Measurements from ENCODE around the gene AFAP1L1.
A peak's percentile ranks its signal among the peaks of the same experiment; 100 is the strongest.

AFAP1L1 gene

GRCh38 chr5:149271716-149272563 is at the start of gene AFAP1L1:
Gene AFAP1L1, plus strand, starts transcription at chr5:149271859. Its CDS starts 110 bp downstream, at chr5:149271969.
- peak; percentile 10 for DNase-seq (ENCODE audit: low read depth)

GRCh38 chr5:149223081-149223848 is 48.4 kb upstream of the AFAP1L1 start:
- no peak for DNase-seq (ENCODE audit: low read depth)

- no peak for DNase-seq (ENCODE audit: low read depth)
Measured at GRCh38 chr5:149224282-149224681, 47.4 kb upstream of the AFAP1L1 start.

GRCh38 chr5:149227168-149227826 is 44.4 kb upstream of the AFAP1L1 start:
- DNase-seq (ENCODE audit: low read depth): no peak

GRCh38 chr5:149228618-149229297 is 42.9 kb upstream of the AFAP1L1 start:
- no peak for DNase-seq (ENCODE audit: low read depth)

- DNase-seq (ENCODE audit: low read depth): no peak
Measured at GRCh38 chr5:149229298-149229937, 42.2 kb upstream of the AFAP1L1 start.

GRCh38 chr5:149235841-149236240 is 35.8 kb upstream of the AFAP1L1 start:
- no peak for DNase-seq (ENCODE audit: low read depth)

- DNase-seq (ENCODE audit: low read depth): no peak
Measured at GRCh38 chr5:149237662-149238061, 34.0 kb upstream of the AFAP1L1 start.

GRCh38 chr5:149238540-149238939 is 33.1 kb upstream of the AFAP1L1 start:
- DNase-seq (ENCODE audit: low read depth): no peak

- DNase-seq (ENCODE audit: low read depth): no peak
Measured at GRCh38 chr5:149239917-149240316, 31.7 kb upstream of the AFAP1L1 start.

GRCh38 chr5:149240354-149240998 is 31.2 kb upstream of the AFAP1L1 start:
- DNase-seq (ENCODE audit: low read depth): peak; percentile 61

- DNase-seq (ENCODE audit: low read depth): no peak
Measured at GRCh38 chr5:149242339-149242738, 29.3 kb upstream of the AFAP1L1 start.

- no peak for DNase-seq (ENCODE audit: low read depth)
Measured at GRCh38 chr5:149246906-149247305, 24.8 kb upstream of the AFAP1L1 start.

- DNase-seq (ENCODE audit: low read depth): no peak
Measured at GRCh38 chr5:149247726-149248125, 23.9 kb upstream of the AFAP1L1 start.

GRCh38 chr5:149251546-149251945 is 20.1 kb upstream of the AFAP1L1 start:
- no peak for DNase-seq (ENCODE audit: low read depth)

GRCh38 chr5:149254506-149254905 is 17.2 kb upstream of the AFAP1L1 start:
- no peak for DNase-seq (ENCODE audit: low read depth)

GRCh38 chr5:149256451-149256850 is 15.2 kb upstream of the AFAP1L1 start:
- DNase-seq (ENCODE audit: low read depth): no peak

- no peak for DNase-seq (ENCODE audit: low read depth)
Measured at GRCh38 chr5:149257131-149257530, 14.5 kb upstream of the AFAP1L1 start.

GRCh38 chr5:149257889-149258705 is 13.6 kb upstream of the AFAP1L1 start:
- no peak for DNase-seq (ENCODE audit: low read depth)

GRCh38 chr5:149260761-149261160 is 10.9 kb upstream of the AFAP1L1 start:
- no peak for DNase-seq (ENCODE audit: low read depth)

All from stimulated activated CD8-positive, alpha-beta memory T cell treated with anti-CD3 and anti-CD28 coated beads, Interleukin-4, amount 100 ng/mL, for 24 hours (primary cell).